SK-N-SH (cell line): ENCODE measurements around the gene SGSM2. TPM values are rescaled to one million over a fixed set of nuclear protein-coding genes. Genes with fewer than 3 reads are reported as not detected.
A peak's percentile ranks its signal among the peaks of the same experiment; 100 is the strongest.

Experiments used
- CTCF ChIA-PET: fragments of 300-600, 350-600 bp; formaldehyde crosslinking; extraction: SDS; loops from one replicate; lab custom pipeline; 2021; lab: Yijun Ruan, JAX
- POLR2A ChIA-PET: fragments of 350-600 bp; sonication (Branson Sonifier 250); formaldehyde crosslinking; extraction: SDS; loops from one replicate; lab custom pipeline; 2020; ENCODE audit warnings: antibody characterized with exemption, inconsistent platforms; lab: Yijun Ruan, JAX
- DNase-seq: peaks from one replicate; pipeline ENCODE4 v3.0.0; 2012
- H2AFZ ChIP-seq: fragments of 200-600 bp; sonication (generic); 2 replicates; pipeline ENCODE4 v1.8.1; 2016; ENCODE audit warnings: antibody characterized with exemption, mild to moderate bottlenecking, low read depth
- H3F3A ChIP-seq: fragments of 200-600 bp; sonication (generic); replicated peaks from 2 replicates; pipeline ENCODE3; 2016; ENCODE audit warnings: antibody characterized with exemption, mild to moderate bottlenecking; ENCODE audit not compliant: insufficient read depth
- H3K27ac ChIP-seq, 2 experiments: fragments of 200-500 bp in 1 of 2; fragments of 200-600 bp in 1 of 2; sonication (Bioruptor generic) in 1 of 2; sonication (generic), shearing (Covaris generic) in 1 of 2; 2 replicates each; pipeline versions ENCODE4 v1.5.1 to v1.6.1; 2014 to 2016; ENCODE audit warnings: low read depth in 2 of 2, inconsistent platforms in 1 of 2, low read length in 1 of 2, mild to moderate bottlenecking in 1 of 2, mixed read lengths in 1 of 2
- H3K27me3 ChIP-seq: fragments of 200-600 bp; sonication (generic), shearing (Covaris generic); 2 replicates; pipeline ENCODE4 v1.6.1; 2016; ENCODE audit warnings: mixed run types; ENCODE audit not compliant: insufficient read depth
- H3K36me3 ChIP-seq, 2 experiments: fragments of 200-500 bp in 1 of 2; fragments of 200-600 bp in 1 of 2; sonication (Bioruptor generic) in 1 of 2; sonication (generic) in 1 of 2; replicated peaks in 1 of 2; 2 replicates each; pipeline versions ENCODE3 to v1.5.1; 2014 to 2016; ENCODE audit warnings: low read length in 1 of 2, mild to moderate bottlenecking in 1 of 2; ENCODE audit not compliant: insufficient read depth in 2 of 2, control insufficient read depth in 1 of 2
- H3K4me1 ChIP-seq, 2 experiments: fragments of 200-500 bp in 1 of 2; fragments of 200-600 bp in 1 of 2; sonication (Bioruptor generic) in 1 of 2; sonication (generic), shearing (Covaris generic) in 1 of 2; 2 replicates each; pipeline versions ENCODE4 v1.5.1 to v1.6.1; 2014 to 2016; ENCODE audit warnings: low read depth in 1 of 2, low read length in 1 of 2, mixed run types in 1 of 2; ENCODE audit not compliant: insufficient read depth in 2 of 2, control insufficient read depth in 1 of 2
- H3K4me2 ChIP-seq: fragments of 200-600 bp; sonication (generic), shearing (Covaris generic); 2 replicates; pipeline ENCODE4 v1.6.1; 2017; ENCODE audit warnings: mixed run types
- H3K4me3 ChIP-seq, 2 experiments: fragments of 200-500 bp in 1 of 2; fragments of 200-600 bp in 1 of 2; sonication (Bioruptor generic) in 1 of 2; sonication (generic), shearing (Covaris generic) in 1 of 2; 2 replicates each; pipeline versions ENCODE4 v1.5.1 to v1.8.1; 2014 to 2016; ENCODE audit warnings: low read depth in 2 of 2, inconsistent platforms in 1 of 2, low read length in 1 of 2, mild to moderate bottlenecking in 1 of 2, mixed read lengths in 1 of 2, moderate library complexity in 1 of 2
- H3K79me2 ChIP-seq: fragments of 200-600 bp; sonication (generic); 2 replicates; pipeline ENCODE4 v1.8.1; 2017; ENCODE audit warnings: mild to moderate bottlenecking; ENCODE audit not compliant: insufficient read depth
- H3K9ac ChIP-seq: fragments of 200-600 bp; sonication (generic); 2 replicates; pipeline ENCODE4 v1.6.1; 2017; ENCODE audit warnings: mixed run types
- H3K9me2 ChIP-seq: fragments of 200-600 bp; sonication (generic); 2 replicates; pipeline ENCODE4 v1.6.1; 2017; ENCODE audit warnings: mixed run types
- H3K9me3 ChIP-seq: fragments of 200-600 bp; sonication (generic); 2 replicates; pipeline ENCODE4 v1.6.1; 2017; ENCODE audit warnings: mixed run types, mild to moderate bottlenecking, moderate library complexity
- H4K20me1 ChIP-seq: fragments of 200-600 bp; sonication (generic); 2 replicates; pipeline ENCODE4 v1.6.1; 2017; ENCODE audit warnings: mild to moderate bottlenecking, mixed run types; ENCODE audit not compliant: insufficient read depth
- EZH2phosphoT487 ChIP-seq: fragments of 200-600 bp; sonication (generic); IDR thresholded peaks from 2 replicates; pipeline ENCODE4 v1.6.1; 2017; ENCODE audit warnings: low read depth, mixed run types, mild to moderate bottlenecking, antibody characterized with exemption, moderate library complexity, borderline replicate concordance
- FOSL2 ChIP-seq: IDR thresholded peaks from 2 replicates; pipeline ENCODE4 v1.4.0; 2012; ENCODE audit warnings: low read depth, mild to moderate bottlenecking, moderate library complexity, borderline replicate concordance
- FOXJ3 ChIP-seq: sonication (generic); formaldehyde crosslinking; IDR thresholded peaks from 2 replicates; pipeline ENCODE4 v1.5.1; 2020; ENCODE audit warnings: mild to moderate bottlenecking, missing genetic modification reagents
- FOXM1 ChIP-seq: IDR thresholded peaks from 2 replicates; pipeline ENCODE4 v1.4.0; 2012; ENCODE audit warnings: low read depth, mild to moderate bottlenecking
- GABPA ChIP-seq: IDR thresholded peaks from 2 replicates; pipeline ENCODE4 v1.4.0; 2012; ENCODE audit warnings: low read depth, mild to moderate bottlenecking
- JUND ChIP-seq: IDR thresholded peaks from 2 replicates; pipeline ENCODE4 v1.4.0; 2012
- MEF2A ChIP-seq: IDR thresholded peaks from 2 replicates; pipeline ENCODE4 v1.4.0; 2012; ENCODE audit warnings: low read depth, borderline replicate concordance
- MXI1 ChIP-seq: IDR thresholded peaks from 2 replicates; pipeline ENCODE4 v1.6.1; 2012; ENCODE audit warnings: mild to moderate bottlenecking, low read depth, low read length, improper control_type of control experiment
- NFIC ChIP-seq: IDR thresholded peaks from 2 replicates; pipeline ENCODE4 v1.4.0; 2012; ENCODE audit warnings: borderline replicate concordance
- NRF1 ChIP-seq: IDR thresholded peaks from 2 replicates; pipeline ENCODE4 v1.6.1; 2012; ENCODE audit warnings: low read depth, mild to moderate bottlenecking, low read length
- RCOR1 ChIP-seq: fragments of 150-350 bp; IDR thresholded peaks from 2 replicates; pipeline ENCODE4 v1.6.1; 2017; ENCODE audit warnings: antibody characterized with exemption, low read length
- TAF1 ChIP-seq: IDR thresholded peaks from 2 replicates; pipeline ENCODE4 v1.6.1; 2012; ENCODE audit warnings: low read depth, mild to moderate bottlenecking, low read length, moderate library complexity, borderline replicate concordance
- TCF12 ChIP-seq: IDR thresholded peaks from 2 replicates; pipeline ENCODE4 v1.4.0; 2012
- WGBS: methylation state at CpG from one replicate; pipeline ENCODE4 v1.1.6; 2017; ENCODE audit warnings: low lambda C conversion rate; 5-methylcytosine and 5-hydroxymethylcytosine counted together
- polyA plus RNA-seq, 3 experiments: library from polyadenylated mRNA; depleted of rRNA; stranded (reverse); fragments of >200 nt; gene quantifications; 2 replicates each; pipeline ENCODE4 v1.2.3, GENCODE V29; 2012
- TF ChIP-seq, protein P1 (sequence below): IDR thresholded peaks from 2 replicates; pipeline ENCODE4 v1.4.0; 2012; ENCODE audit warnings: low read depth, borderline replicate concordance
- TF ChIP-seq, protein P2 (sequence below): fragments of 150-350 bp; IDR thresholded peaks from 2 replicates; pipeline ENCODE4 v1.6.1; 2017; ENCODE audit warnings: antibody characterized with exemption, low read length, low read depth, borderline replicate concordance
- TF ChIP-seq, protein P3 (sequence below): fragments of 200-600 bp; sonication (generic); IDR thresholded peaks from 2 replicates; pipeline ENCODE4 v1.6.1; 2017; ENCODE audit warnings: antibody characterized with exemption, mild to moderate bottlenecking, moderate library complexity
- TF ChIP-seq, protein P4 (sequence below): fragments of 150-350 bp; IDR thresholded peaks from 2 replicates; pipeline ENCODE4 v1.6.1; 2016; ENCODE audit warnings: mild to moderate bottlenecking, low read depth, low read length
- TF ChIP-seq, protein P5 (sequence below): IDR thresholded peaks from 2 replicates; pipeline ENCODE4 v1.4.0; 2012; ENCODE audit warnings: low read depth, borderline replicate concordance

SGSM2 gene
- polyA plus RNA-seq, 1 of the 3 experiments (the other 2 are of a cell fraction): 85.9 TPM

DNA sequence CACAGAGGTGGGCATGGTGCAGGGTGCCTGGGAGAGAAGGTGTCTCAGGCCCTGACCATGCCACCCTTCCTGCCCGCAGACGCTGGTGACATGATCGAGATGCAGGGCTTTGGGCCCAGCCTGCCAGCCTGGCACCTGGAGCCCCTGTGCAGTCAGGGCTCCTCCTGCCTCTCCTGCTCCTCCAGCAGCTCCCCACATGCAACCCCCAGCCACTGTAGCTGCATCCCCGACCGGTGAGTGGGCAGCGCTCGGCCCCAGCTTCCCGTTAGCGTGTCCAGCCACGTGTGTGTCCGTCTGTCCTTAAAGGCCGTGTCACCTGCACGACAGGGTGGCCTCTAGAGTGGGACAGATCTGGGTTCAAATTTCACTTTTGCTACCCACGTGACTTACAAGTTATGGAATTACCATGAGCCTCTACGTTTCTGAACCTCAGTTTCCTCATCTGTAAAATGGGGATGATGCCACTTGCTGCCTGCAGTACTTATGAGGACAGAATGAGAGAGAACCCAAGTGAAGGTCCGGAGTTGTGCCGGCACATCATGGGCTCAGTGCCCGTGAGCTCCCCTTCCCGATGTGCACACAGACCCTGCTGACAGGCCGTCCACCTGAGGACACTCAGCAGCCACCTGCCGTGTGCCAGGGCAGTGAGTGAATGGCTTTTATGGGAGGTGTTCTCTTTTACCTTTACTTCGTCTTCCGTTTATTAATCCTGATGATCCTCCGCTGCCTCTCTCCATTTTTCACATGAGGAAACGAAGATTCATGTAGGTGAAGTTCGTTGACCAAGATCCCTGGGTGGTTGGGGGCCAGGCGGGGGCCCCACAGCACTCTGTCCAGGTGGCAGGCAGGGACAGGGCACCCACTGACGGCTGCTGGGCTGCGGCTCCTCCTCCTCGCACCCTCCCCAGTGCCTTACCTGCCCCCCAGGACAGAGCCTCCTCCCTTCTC, 34.2 kb downstream of the SGSM2 start:
- POLR2A ChIA-PET: interaction anchor here (1.2 kb wide), 1 partner anchor 11 kb away, joined by 5 read pairs; no protein-coding TSS in a partner anchor
- TF ChIP-seq, protein P1, sequence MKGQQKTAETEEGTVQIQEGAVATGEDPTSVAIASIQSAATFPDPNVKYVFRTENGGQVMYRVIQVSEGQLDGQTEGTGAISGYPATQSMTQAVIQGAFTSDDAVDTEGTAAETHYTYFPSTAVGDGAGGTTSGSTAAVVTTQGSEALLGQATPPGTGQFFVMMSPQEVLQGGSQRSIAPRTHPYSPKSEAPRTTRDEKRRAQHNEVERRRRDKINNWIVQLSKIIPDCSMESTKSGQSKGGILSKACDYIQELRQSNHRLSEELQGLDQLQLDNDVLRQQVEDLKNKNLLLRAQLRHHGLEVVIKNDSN: no peak
- TF ChIP-seq JUND (no peak), NFIC (no peak), GABPA (no peak), RCOR1 (no peak), FOXM1 (no peak)
- TF ChIP-seq, protein P2, sequence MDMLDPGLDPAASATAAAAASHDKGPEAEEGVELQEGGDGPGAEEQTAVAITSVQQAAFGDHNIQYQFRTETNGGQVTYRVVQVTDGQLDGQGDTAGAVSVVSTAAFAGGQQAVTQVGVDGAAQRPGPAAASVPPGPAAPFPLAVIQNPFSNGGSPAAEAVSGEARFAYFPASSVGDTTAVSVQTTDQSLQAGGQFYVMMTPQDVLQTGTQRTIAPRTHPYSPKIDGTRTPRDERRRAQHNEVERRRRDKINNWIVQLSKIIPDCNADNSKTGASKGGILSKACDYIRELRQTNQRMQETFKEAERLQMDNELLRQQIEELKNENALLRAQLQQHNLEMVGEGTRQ: no peak
- TF ChIP-seq, protein P3, sequence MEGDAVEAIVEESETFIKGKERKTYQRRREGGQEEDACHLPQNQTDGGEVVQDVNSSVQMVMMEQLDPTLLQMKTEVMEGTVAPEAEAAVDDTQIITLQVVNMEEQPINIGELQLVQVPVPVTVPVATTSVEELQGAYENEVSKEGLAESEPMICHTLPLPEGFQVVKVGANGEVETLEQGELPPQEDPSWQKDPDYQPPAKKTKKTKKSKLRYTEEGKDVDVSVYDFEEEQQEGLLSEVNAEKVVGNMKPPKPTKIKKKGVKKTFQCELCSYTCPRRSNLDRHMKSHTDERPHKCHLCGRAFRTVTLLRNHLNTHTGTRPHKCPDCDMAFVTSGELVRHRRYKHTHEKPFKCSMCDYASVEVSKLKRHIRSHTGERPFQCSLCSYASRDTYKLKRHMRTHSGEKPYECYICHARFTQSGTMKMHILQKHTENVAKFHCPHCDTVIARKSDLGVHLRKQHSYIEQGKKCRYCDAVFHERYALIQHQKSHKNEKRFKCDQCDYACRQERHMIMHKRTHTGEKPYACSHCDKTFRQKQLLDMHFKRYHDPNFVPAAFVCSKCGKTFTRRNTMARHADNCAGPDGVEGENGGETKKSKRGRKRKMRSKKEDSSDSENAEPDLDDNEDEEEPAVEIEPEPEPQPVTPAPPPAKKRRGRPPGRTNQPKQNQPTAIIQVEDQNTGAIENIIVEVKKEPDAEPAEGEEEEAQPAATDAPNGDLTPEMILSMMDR: no peak
- Histone ChIP-seq H3K4me3 (no peak overlapping the region), H3K4me2 (no peak overlapping the region), H2AFZ (no peak overlapping the region), H4K20me1 (no peaks in the 10 kb centered on the region), H3K9me3 (no peaks in the 10 kb centered on the region), H3K9ac (no peak overlapping the region), H3K79me2 (no peaks in the 10 kb centered on the region), H3K27ac (no peak overlapping the region), H3K9me2 (no peaks in the 10 kb centered on the region), H3K36me3 (peaks cover 3 to 77% of the 10 kb centered on the region in 2 experiments), H3K4me1 (no peaks in the 10 kb centered on the region; a peak in 1 of 4 replicates), H3K27me3 (no peaks in the 10 kb centered on the region), H3F3A (no peaks in the 10 kb centered on the region)
- DNase-seq: peak; percentile 18
- CTCF ChIA-PET: interaction anchor here (7.5 to 26.4 kb wide), 3 partner anchors 11 to 38 kb away, joined by 59 to 654 read pairs (median 88); partner anchors contain the start of gene MNT
- 91% methylated on average over 24 of the region's 30 CpGs for WGBS

DNA sequence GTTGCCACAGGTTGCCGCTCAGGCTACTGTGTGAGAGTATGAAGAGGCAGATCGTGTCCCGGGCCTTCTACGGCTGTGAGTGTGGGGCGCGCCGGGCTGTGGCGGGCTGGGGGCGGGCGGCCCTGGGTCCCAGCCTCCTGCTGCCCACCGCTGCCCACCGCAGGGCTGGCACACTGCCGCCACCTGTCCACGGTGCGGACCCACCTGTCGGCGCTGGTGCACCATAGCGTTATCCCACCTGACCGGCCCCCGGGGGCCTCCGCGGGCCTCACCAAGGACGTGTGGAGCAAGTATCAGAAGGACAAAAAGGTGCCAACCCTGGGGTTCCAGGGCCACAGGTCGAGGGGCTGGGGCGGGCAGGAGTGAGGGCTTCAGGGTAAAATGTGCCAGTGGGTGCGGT, 34.9 kb downstream of the SGSM2 start:
- Histone ChIP-seq H3K36me3 (peaks cover 3 to 76% of the 10 kb centered on the region in 2 experiments), H3K9me2 (no peaks in the 10 kb centered on the region), H3K4me2 (no peak overlapping the region), H3K27ac (no peak overlapping the region), H3K27me3 (no peaks in the 10 kb centered on the region), H3K4me1 (no peaks in the 10 kb centered on the region; a peak in 1 of 4 replicates), H3K79me2 (no peaks in the 10 kb centered on the region), H2AFZ (no peak overlapping the region), H3K4me3 (no peak overlapping the region), H3K9ac (no peak overlapping the region), H3F3A (no peaks in the 10 kb centered on the region), H4K20me1 (no peaks in the 10 kb centered on the region), H3K9me3 (no peaks in the 10 kb centered on the region)
- ChIA-PET POLR2A (no interaction called here), CTCF (interaction anchor here (2.4 to 26.4 kb wide), 3 partner anchors 10 to 37 kb away, joined by 8 to 654 read pairs (median 88); partner anchors contain the start of gene MNT)
- no peak for DNase-seq
- 89% methylated on average over 9 of the region's 26 CpGs for WGBS
- TF ChIP-seq MXI1: no peak
- no peak for TF ChIP-seq FOXJ3 (CRISPR knock-in tag)
- TF ChIP-seq RCOR1: no peak
- no peak for TF ChIP-seq TCF12
- no peak for TF ChIP-seq NRF1
- no peak for TF ChIP-seq FOSL2
- no peak for TF ChIP-seq EZH2phosphoT487
- TF ChIP-seq, protein P2: no peak
- TF ChIP-seq MEF2A: no peak
- no peak for TF ChIP-seq TAF1
- TF ChIP-seq, protein P4, sequence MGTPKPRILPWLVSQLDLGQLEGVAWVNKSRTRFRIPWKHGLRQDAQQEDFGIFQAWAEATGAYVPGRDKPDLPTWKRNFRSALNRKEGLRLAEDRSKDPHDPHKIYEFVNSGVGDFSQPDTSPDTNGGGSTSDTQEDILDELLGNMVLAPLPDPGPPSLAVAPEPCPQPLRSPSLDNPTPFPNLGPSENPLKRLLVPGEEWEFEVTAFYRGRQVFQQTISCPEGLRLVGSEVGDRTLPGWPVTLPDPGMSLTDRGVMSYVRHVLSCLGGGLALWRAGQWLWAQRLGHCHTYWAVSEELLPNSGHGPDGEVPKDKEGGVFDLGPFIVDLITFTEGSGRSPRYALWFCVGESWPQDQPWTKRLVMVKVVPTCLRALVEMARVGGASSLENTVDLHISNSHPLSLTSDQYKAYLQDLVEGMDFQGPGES: no peak
- TF ChIP-seq, protein P5, sequence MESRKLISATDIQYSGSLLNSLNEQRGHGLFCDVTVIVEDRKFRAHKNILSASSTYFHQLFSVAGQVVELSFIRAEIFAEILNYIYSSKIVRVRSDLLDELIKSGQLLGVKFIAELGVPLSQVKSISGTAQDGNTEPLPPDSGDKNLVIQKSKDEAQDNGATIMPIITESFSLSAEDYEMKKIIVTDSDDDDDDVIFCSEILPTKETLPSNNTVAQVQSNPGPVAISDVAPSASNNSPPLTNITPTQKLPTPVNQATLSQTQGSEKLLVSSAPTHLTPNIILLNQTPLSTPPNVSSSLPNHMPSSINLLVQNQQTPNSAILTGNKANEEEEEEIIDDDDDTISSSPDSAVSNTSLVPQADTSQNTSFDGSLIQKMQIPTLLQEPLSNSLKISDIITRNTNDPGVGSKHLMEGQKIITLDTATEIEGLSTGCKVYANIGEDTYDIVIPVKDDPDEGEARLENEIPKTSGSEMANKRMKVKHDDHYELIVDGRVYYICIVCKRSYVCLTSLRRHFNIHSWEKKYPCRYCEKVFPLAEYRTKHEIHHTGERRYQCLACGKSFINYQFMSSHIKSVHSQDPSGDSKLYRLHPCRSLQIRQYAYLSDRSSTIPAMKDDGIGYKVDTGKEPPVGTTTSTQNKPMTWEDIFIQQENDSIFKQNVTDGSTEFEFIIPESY: no peak
